Panc1 (cell line): ENCODE measurements around the gene GPATCH3.

Experiments used
- SIN3A ChIP-seq: IDR thresholded peaks from 2 replicates; pipeline ENCODE4 v1.6.1; 2012; ENCODE audit warnings: low read depth, mild to moderate bottlenecking, low read length, moderate library complexity, borderline replicate concordance; ENCODE audit not compliant: insufficient read depth
- TCF7L2 ChIP-seq: IDR thresholded peaks from 2 replicates; pipeline ENCODE4 v1.6.1; 2011; ENCODE audit warnings: mild to moderate bottlenecking, low read depth, low read length, inconsistent platforms
- TF ChIP-seq, protein P1 (sequence below): fragments of 450-650 bp; IDR thresholded peaks from 2 replicates; pipeline ENCODE4 v1.5.1; 2017; ENCODE audit warnings: mild to moderate bottlenecking

DNA sequence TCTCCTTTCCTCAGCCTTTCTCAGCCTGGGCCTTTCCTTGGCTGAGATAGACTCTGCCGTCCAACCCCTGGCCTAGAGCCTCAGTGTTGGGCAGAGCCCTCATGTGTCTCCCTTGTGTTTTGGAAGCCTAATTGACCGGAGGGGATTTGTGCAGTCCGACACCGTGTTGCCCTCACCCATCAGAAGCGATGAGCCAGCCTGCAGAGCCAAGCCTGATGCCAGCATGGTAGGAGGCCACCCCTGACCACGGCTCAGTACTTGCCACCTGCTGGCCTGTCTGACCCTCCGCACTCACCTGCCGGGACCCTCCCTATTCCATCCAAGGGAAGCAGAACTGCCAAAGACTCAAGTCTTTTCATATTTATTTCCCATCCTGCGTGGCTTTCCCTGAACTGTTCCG, 46.7 kb downstream of the GPATCH3 start:
- TF ChIP-seq, protein P1, sequence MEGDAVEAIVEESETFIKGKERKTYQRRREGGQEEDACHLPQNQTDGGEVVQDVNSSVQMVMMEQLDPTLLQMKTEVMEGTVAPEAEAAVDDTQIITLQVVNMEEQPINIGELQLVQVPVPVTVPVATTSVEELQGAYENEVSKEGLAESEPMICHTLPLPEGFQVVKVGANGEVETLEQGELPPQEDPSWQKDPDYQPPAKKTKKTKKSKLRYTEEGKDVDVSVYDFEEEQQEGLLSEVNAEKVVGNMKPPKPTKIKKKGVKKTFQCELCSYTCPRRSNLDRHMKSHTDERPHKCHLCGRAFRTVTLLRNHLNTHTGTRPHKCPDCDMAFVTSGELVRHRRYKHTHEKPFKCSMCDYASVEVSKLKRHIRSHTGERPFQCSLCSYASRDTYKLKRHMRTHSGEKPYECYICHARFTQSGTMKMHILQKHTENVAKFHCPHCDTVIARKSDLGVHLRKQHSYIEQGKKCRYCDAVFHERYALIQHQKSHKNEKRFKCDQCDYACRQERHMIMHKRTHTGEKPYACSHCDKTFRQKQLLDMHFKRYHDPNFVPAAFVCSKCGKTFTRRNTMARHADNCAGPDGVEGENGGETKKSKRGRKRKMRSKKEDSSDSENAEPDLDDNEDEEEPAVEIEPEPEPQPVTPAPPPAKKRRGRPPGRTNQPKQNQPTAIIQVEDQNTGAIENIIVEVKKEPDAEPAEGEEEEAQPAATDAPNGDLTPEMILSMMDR, result no peak
- TF ChIP-seq TCF7L2, result no peak
- TF ChIP-seq SIN3A, result no peak
